ENCODE data around the gene MAP4K4. TPM values are rescaled to one million over a fixed set of nuclear protein-coding genes. Genes with fewer than 3 reads are reported as not detected.
A peak's percentile ranks its signal among the peaks of the same experiment; 100 is the strongest.

The MAP4K4 gene
- total and polyA plus RNA-seq, 2 of the 13 experiments (the other 11 are each of a cell fraction or from before 2014, with no cell fraction given) = 105 to 264 TPM

- TF ChIP-seq PRDM15 (CRISPR knock-in tag; IDR thresholded peaks at IDR 0.05) (no peak), HNRNPUL1 (IDR thresholded peaks at IDR 0.05; ENCODE audit: low read depth, low read length) (no peak), ZNF546 (CRISPR knock-in tag; conservative IDR thresholded peaks at IDR 0.05) (0 out of 2 replicates have a peak, but pooled peaks have one; percentile 21), ZBTB26 (CRISPR knock-in tag; IDR thresholded peaks at IDR 0.05; ENCODE audit: borderline replicate concordance) (no peak), CENPBD1 (CRISPR knock-in tag; IDR thresholded peaks at IDR 0.05; ENCODE audit: borderline replicate concordance, low read depth) (no peak), TOE1 (CRISPR knock-in tag; IDR thresholded peaks at IDR 0.05) (no peak), HES4 (CRISPR knock-in tag; IDR thresholded peaks at IDR 0.05; ENCODE audit: borderline replicate concordance) (no peak), PTBP1 (IDR thresholded peaks at IDR 0.05; ENCODE audit: low read depth, low read length, poor library complexity, severe bottlenecking) (no peak), FOXK1 (CRISPR knock-in tag; IDR thresholded peaks at IDR 0.05; ENCODE audit: borderline replicate concordance, low read depth) (peak; percentile 96; the same call in 1 of the 2 replicates), EED (CRISPR knock-in tag; IDR thresholded peaks at IDR 0.05) (no peak), PAX8 (CRISPR knock-in tag; IDR thresholded peaks at IDR 0.05; ENCODE audit: borderline replicate concordance) (no peak), ATAD3A (CRISPR knock-in tag; IDR thresholded peaks at IDR 0.05) (no peak), USF2 (IDR thresholded peaks at IDR 0.05; ENCODE audit: low read depth, low read length) (peak; percentile 96), USF2 (CRISPR knock-in tag; IDR thresholded peaks at IDR 0.05; ENCODE audit: borderline replicate concordance) (peak; percentile 95; the same call in 1 of the 2 replicates), ZNF570 (CRISPR knock-in tag; IDR thresholded peaks at IDR 0.05; ENCODE audit: borderline replicate concordance) (no peak), NCOA1 (CRISPR knock-in tag; IDR thresholded peaks at IDR 0.05) (peak; percentile 66), SKIL (CRISPR knock-in tag; IDR thresholded peaks at IDR 0.05; ENCODE audit: borderline replicate concordance) (peak; percentile 79; the same call in 1 of the 2 replicates), ZNF207 (IDR thresholded peaks at IDR 0.05; ENCODE audit: borderline replicate concordance) (no peak)
These were observed 66.2 kb downstream of the MAP4K4 start (continued) for GRCh38 chr2:101763496-101764333.
